HG02938 (cell line): ENCODE data around the gene FAM171A1.

Experiments
- ATAC-seq: cut with Tn5 transposase; IDR thresholded peaks from one replicate; pipeline ENCODE4 v1.9.1; 2021; ENCODE audit warnings: mild to moderate bottlenecking, moderate library complexity; ENCODE audit not compliant: unreplicated experiment

The FAM171A1 gene

DNA sequence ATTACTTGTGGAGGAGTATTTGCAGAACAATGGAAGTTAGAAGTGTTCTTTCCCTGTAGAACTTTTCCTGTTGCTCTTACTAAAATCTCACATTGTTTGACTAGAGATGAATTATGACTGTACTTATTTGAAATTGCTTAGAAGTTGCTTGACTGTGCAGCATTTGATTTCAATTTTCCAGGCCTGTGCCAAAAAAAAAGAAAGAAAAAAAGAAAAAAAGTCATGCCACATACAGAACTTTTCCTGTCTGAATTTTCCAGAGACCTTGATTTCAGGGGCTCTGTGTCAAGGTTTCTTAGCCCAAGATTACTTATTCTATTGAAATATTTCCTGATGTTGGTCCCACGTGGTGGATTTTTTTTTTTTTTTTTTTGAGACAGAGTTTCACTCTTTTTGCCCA lies 3.5 kb upstream of the FAM171A1 start:
- ATAC-seq: no peak

GRCh38 chr10:15374156-15374555 lies 3.1 kb upstream of the FAM171A1 start:
- ATAC-seq: peak; percentile 48

DNA sequence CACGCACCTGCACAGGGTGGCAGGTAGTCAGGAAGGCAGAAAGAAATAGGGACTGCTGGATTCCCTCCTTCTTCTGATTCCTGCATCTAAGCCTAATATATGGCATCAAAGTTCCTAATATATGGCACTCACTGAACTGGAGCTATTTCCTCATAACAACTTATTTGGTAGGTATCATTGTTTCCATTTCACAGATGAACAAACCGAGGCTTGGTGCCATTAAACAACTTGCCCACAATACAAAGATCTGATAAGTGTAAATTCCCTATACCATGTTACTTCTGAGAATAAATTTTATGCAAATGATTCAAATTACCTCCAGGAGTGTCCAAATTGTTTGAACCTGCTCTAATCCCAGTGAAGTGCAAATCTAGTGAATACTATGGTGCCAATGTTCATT lies 2.1 kb upstream of the FAM171A1 start:
- no peak for ATAC-seq

DNA sequence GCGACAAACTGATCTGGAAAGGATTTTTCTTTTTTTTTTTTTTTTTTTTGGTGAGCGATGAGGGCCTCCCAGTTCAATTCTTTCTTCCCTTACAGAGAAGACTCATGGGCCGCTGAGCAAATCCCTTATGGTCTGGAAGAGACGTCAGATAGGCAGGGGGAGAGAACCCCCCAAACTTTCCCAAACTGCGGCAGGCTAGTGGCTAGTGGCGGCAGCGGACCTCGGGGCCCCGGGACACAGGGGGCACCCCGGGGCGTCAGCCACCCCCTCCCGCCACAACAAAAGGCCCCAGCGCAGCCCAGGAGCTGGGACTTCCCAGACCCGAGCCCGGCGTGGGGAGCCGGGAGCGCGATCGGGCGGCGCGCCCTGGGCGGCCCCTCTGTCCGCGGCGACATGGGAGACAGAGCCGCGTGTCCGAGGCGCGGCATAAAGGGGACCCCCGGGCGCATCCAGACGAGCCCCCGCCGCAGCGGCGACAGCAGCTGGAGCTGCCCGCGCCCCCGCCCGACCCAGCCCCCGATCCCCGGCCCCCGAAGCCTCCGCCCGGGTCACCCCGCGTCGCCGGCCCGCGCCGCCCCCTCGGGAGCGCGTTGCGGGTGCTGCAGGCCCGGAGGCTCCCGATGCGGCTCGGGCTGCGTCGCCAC lies 755 bp downstream of the FAM171A1 start:
- no peak for ATAC-seq

DNA sequence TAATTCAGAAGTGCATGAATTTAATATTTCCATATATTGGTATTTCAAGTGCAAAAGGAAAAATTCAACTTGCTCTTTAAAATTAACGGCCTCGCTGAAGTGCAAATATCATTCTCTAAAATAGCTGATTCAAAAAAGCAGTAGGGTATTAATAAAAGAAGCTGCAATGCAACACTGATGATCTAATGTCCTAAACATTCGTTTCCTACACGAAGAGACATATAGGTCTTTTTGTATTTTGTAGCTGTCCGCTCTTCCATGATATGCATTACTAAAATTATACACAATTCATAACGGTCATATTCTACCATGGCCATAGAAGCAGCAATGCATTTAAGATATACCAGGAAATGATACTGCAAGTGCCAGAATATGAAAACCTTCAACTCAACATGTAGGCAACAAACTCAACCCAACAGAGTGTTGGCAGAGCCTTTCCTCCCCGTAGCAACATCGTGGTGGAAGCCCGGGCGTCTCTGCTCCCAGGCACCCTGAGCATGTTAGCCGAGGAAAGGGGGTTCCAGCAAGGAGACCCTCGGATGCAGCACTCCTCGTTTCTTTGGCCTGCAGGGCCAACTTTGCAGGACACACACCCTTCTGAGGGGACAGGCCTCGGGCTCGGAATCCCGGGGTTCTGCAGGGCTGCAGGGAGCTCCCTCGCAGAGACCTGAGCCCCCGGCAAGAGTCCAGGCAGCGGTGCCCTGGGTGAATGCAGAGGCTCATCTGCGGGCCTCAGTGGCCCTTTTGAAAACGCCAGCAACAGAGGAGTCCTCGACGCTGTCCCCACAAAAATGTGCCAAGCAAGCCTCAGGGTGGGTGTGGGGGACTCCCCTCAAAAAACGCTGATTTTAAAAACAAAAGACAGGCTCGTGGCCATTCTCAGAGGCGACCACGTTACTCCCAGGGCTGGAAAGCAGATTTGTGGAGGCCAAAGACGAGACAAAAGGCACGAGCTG lies 1.6 kb downstream of the FAM171A1 start:
- ATAC-seq: no peak

GRCh38 chr10:15368101-15368855 lies 2.8 kb downstream of the FAM171A1 start:
- no peak for ATAC-seq

DNA sequence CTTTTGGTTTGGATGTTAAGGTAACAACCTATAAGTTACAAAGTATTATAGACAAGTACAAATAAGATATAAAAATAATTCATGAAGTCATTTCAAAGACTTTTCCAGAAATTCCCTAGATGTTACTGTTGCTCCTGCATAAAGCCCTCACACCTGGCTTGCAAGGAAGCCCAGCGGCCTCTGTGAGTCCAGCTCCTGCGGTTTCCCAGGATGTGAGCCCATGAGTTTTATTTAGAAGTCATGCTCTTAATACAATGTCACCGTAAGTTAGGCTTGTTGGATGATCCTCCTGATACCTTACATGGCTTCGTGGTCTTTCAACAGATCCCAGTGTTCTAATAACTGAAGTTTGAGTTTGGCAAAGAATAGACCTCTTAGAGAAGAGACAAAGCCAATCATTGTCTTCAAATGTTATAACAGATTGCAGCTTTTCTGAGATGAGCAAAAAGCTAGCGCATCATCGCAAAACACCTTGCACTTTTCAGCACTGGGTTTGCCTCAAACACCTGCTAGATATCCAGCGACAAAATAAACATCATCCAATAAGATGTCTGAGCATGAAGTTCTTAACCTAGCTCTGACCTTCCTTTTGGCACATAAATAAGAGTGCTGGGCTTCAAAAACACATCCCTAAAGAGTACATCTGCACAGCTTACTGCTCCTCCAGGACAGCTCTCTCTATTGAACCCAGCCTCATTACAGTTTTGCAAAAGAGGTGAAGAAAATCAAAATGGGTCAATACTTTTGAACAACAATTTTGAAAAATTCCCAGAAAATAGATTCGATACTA lies 3.6 kb downstream of the FAM171A1 start:
- ATAC-seq: no peak

DNA sequence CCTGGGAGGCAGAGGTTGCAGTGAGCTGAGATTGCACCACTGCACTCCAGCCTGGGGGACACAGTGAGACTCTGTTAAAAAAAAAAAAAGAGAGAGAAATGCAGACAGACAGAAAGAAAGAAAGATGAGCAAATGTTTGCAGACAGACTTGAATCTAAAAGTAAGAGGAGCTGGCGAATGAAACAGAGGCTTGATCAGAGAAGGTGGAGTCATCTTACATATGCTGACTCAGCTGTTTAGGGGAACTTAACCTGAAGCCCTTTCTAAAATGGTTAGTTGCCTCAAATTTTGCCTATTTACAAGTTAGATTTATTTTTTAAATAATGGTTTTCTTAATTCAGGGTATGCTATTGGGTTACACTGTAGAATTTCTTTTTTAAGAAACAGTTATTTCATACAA lies 5.4 kb downstream of the FAM171A1 start:
- ATAC-seq: no peak

GRCh38 chr10:15364001-15364400 lies 7.1 kb downstream of the FAM171A1 start:
- no peak for ATAC-seq

DNA sequence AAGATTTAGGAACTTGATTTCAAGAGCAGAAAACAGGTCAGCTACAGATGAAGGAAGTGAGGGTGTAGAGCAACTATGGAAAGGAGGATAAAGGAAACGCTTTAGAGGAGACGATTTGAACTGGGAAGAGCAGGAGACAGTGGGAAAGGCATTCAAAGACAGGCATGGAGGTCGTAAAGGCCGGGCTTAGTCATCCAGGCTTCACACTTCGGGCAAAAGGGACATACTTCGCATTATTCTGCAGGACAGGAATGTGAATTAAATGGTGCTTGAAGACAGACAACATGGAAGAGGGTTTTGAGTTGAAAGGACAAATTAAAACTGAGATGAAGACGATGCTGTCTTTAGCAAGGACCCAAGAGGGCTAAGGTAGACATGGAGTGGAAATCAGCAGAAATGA lies 8.1 kb downstream of the FAM171A1 start:
- no peak for ATAC-seq

DNA sequence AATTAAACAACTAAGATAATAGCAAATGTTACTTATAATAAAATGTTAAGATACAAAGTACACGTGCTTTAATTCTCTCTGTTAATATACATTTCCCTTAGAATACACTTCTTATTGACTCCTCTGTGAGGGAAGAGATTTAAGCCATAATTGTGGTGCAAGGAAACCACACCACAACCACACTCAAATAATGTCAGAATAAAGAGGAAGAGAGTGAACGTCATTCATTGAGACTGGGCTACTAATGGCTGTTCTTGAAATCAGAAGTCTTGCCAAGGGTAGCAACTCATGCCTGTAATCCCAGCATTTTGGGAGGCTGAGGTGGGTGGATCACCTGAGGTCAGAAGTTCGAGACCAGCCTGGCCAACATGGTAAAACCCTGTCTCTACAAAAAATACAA lies 10.0 kb downstream of the FAM171A1 start:
- no peak for ATAC-seq

- ATAC-seq: no peak
Measured at GRCh38 chr10:15360566-15360965, 10.5 kb downstream of the FAM171A1 start.

- no peak for ATAC-seq
Measured at GRCh38 chr10:15353471-15354017, 17.5 kb downstream of the FAM171A1 start.

DNA sequence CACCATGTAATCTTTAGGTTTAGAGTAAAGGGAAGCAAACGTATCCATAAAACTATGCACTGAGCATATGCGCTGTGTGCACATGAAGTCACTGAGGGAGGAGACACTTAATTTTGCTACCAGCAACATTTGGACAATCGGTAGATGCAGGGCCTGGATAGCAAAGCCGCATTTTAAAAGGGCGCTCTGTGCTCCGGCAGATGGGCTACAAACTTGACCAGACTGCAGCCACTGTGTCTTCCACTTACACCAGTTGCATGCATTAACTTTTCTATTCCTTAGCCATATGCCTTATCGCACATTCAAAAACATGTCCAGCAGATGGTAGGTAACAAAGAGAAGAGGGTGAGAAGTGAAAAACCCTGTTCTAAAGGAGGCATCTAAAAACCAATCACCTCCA lies 18.3 kb downstream of the FAM171A1 start:
- no peak for ATAC-seq

- ATAC-seq: no peak
Measured at GRCh38 chr10:15352201-15352600, 18.9 kb downstream of the FAM171A1 start.

DNA sequence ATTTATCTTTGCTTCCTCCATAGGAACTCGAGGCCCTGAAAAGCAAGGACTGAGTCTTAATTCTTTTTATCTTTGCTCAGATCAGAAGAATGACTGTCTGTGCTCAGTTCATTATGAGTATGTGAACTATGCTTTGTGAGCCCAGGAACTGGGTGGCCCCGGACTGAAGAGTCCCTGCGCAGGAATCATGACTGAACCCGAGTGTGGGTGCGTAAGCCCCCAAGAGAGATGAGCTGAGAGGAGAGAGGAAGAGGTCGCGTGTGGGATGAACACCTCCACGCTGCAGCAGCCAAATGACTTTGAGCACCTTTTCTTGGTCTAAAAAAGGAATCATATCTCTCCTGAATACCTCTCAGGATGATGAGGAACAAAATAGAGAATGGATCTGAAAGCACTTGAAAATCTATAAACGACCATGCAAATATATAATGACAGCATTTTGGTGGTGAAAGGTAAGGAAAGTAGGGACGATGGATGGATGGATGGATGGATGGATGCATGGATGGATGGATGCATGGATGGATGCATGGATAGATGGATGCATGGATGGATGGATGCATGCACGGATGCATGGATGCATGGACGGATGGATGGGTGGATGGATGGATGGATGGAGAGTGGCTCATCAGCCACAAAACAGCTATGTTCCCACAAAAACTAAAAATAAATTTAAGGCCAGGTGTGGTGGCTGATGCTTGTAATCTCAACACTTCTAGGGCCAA lies 19.8 kb downstream of the FAM171A1 start:
- ATAC-seq: no peak

- ATAC-seq: no peak
Measured at GRCh38 chr10:15349112-15349511, 22.0 kb downstream of the FAM171A1 start.

GRCh38 chr10:15348579-15348978 lies 22.5 kb downstream of the FAM171A1 start:
- ATAC-seq: no peak

DNA sequence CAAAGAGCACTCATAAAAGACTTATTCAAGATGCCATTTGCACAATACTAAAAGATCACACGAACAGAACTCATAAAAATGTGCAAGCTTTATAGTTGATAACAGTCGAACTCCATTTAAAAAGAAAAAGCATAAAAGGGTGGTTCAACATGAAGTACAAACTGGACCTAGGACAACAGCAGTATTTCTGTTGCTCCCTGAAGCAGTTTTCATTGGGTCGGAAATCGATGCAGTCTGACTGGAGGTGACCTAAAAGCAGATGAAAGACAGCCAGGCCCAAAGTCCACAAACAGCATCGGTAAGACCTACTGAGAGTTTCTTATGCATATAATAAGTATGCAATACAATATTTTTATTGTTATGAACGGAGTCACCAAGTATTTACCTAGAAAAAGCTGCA lies 23.9 kb downstream of the FAM171A1 start:
- no peak for ATAC-seq
